Suprapubic skin (tissue), 4 donors: Measurements from ENCODE around the gene NSMCE1. TPM values are rescaled to one million over a fixed set of nuclear protein-coding genes. Genes with fewer than 3 reads are reported as not detected.
A peak's percentile ranks its signal among the peaks of the same experiment; 100 is the strongest.
"Not testable (repeated sequence)": the region's sequence is repeated elsewhere in the genome, so short reads cannot be mapped to it uniquely, and the experiment has no call there.

Experiments
- DNase-seq, 2 donors: peaks; one replicate each; pipeline ENCODE4 v3.0.0-alpha.2; 2019; ENCODE audit warnings: low spot score in 2 of 2
- H3K27ac ChIP-seq: fragments of 200-600 bp; sonication (generic); one replicate; pipeline ENCODE4 v1.5.1; 2019
- H3K27me3 ChIP-seq: fragments of 200-600 bp; sonication (generic); one replicate; pipeline ENCODE4 v1.5.1; 2019
- H3K36me3 ChIP-seq: fragments of 200-600 bp; sonication (generic); one replicate; pipeline ENCODE4 v1.5.1; 2019
- H3K4me1 ChIP-seq: fragments of 200-600 bp; sonication (generic); one replicate; pipeline ENCODE4 v1.5.1; 2019
- H3K4me3 ChIP-seq: fragments of 200-600 bp; sonication (generic); one replicate; pipeline ENCODE4 v1.5.1; 2019; ENCODE audit warnings: mild to moderate bottlenecking
- H3K9me3 ChIP-seq: fragments of 200-600 bp; sonication (generic); one replicate; pipeline ENCODE4 v1.5.1; 2019
- CTCF ChIP-seq, 2 donors: fragments of 200-600 bp in 1 of 2; fragments of 450-650 bp in 1 of 2; sonication (generic) in 1 of 2; IDR thresholded peaks; one replicate each; pipeline ENCODE4 v1.5.1; 2016 to 2019; ENCODE audit warnings: antibody characterized with exemption in 2 of 2, mild to moderate bottlenecking in 1 of 2, moderate library complexity in 1 of 2
- EP300 ChIP-seq: sonication (generic); formaldehyde crosslinking; IDR thresholded peaks from one replicate; pipeline ENCODE4 v1.6.1; 2017; ENCODE audit warnings: antibody characterized with exemption
- POLR2A ChIP-seq, 2 donors: fragments of 450-650 bp; IDR thresholded peaks; one replicate each; pipeline ENCODE4 v1.6.1; 2017; ENCODE audit warnings: antibody characterized with exemption in 2 of 2, mild to moderate bottlenecking in 2 of 2, moderate library complexity in 2 of 2
- POLR2AphosphoS5 ChIP-seq, 3 donors: sonication (generic); formaldehyde crosslinking; IDR thresholded peaks; one replicate each; pipeline ENCODE4 v1.6.1; 2017; ENCODE audit warnings: antibody characterized with exemption in 3 of 3
- WGBS: methylation state at CpG from one replicate; pipeline ENCODE4 v1.1.5; 2018; 5-methylcytosine and 5-hydroxymethylcytosine counted together
- total RNA-seq, 4 donors: library from RNA; depleted of rRNA; stranded (reverse); fragments of >200 nt; gene quantifications; one replicate each; pipeline ENCODE4 v1.1.0, GENCODE V29; 2016

The NSMCE1 gene
- total RNA-seq, 4 donors from 2014 or later: 23.0 to 32.2 (median 29.3) TPM

- peaks cover 13% of the 10 kb centered on the region for H3K4me1 ChIP-seq
- no peaks in the 10 kb centered on the region for H3K36me3 ChIP-seq
- peak overlapping the region; percentile 49 for H3K27ac ChIP-seq
- no peak overlapping the region for H3K4me3 ChIP-seq
- H3K27me3 ChIP-seq: no peaks in the 10 kb centered on the region
- 26% methylated on average over 4 of the region's 4 CpGs for WGBS
- no peak for DNase-seq
- no peaks in the 10 kb centered on the region for H3K9me3 ChIP-seq
- TF ChIP-seq EP300 (no peak), POLR2A (IDR thresholded peaks at IDR 0.05) (no peak), POLR2AphosphoS5 (IDR thresholded peaks at IDR 0.05) (no peak), CTCF (IDR thresholded peaks at IDR 0.05) (no peak)
Measured at GRCh38 chr16:27286451-27286850, 17.9 kb upstream of the NSMCE1 start.

- no peak overlapping the region for H3K27ac ChIP-seq
- WGBS: 69% methylated on average over 6 of the region's 6 CpGs
- peaks cover 13% of the 10 kb centered on the region for H3K4me1 ChIP-seq
- TF ChIP-seq EP300: no peak
- TF ChIP-seq CTCF (IDR thresholded peaks at IDR 0.05): no peak
- TF ChIP-seq POLR2A (IDR thresholded peaks at IDR 0.05): no peak
- no peak for TF ChIP-seq POLR2AphosphoS5 (IDR thresholded peaks at IDR 0.05)
- no peak for DNase-seq
- no peaks in the 10 kb centered on the region for H3K9me3 ChIP-seq
- no peaks in the 10 kb centered on the region for H3K36me3 ChIP-seq
- no peak overlapping the region for H3K4me3 ChIP-seq
- no peaks in the 10 kb centered on the region for H3K27me3 ChIP-seq
Measured at GRCh38 chr16:27285676-27286196, 17.2 kb upstream of the NSMCE1 start.

GRCh38 chr16:27284865-27285675, 16.5 kb upstream of the NSMCE1 start:
- Histone ChIP-seq H3K27ac (no peak overlapping the region), H3K4me3 (no peak overlapping the region), H3K27me3 (no peaks in the 10 kb centered on the region), H3K4me1 (peaks cover 13% of the 10 kb centered on the region), H3K36me3 (no peaks in the 10 kb centered on the region), H3K9me3 (no peaks in the 10 kb centered on the region)
- TF ChIP-seq POLR2A (IDR thresholded peaks at IDR 0.05): no peak
- WGBS: 85% methylated on average over 7 of the region's 7 CpGs
- no peak for DNase-seq

GRCh38 chr16:27281243-27281642, 12.7 kb upstream of the NSMCE1 start:
- Histone ChIP-seq H3K9me3 (no peaks in the 10 kb centered on the region), H3K36me3 (no peaks in the 10 kb centered on the region), H3K4me1 (peaks cover 3% of the 10 kb centered on the region), H3K27me3 (no peaks in the 10 kb centered on the region), H3K27ac (no peak overlapping the region), H3K4me3 (no peak overlapping the region)
- DNase-seq: no peak
- WGBS: 74% methylated on average over 7 of the region's 7 CpGs
- TF ChIP-seq POLR2AphosphoS5 (IDR thresholded peaks at IDR 0.05) (no peak), EP300 (no peak), CTCF (IDR thresholded peaks at IDR 0.05) (no peak), POLR2A (IDR thresholded peaks at IDR 0.05) (no peak)

- H3K36me3 ChIP-seq: no peaks in the 10 kb centered on the region
- TF ChIP-seq POLR2A (IDR thresholded peaks at IDR 0.05) (no peak), POLR2AphosphoS5 (IDR thresholded peaks at IDR 0.05) (no peak), CTCF (IDR thresholded peaks at IDR 0.05) (no peak), EP300 (no peak)
- H3K4me1 ChIP-seq: no peaks in the 10 kb centered on the region
- no peaks in the 10 kb centered on the region for H3K27me3 ChIP-seq
- no peak for DNase-seq
- no peak overlapping the region for H3K27ac ChIP-seq
- H3K4me3 ChIP-seq: no peak overlapping the region
- WGBS: 82% methylated on average over 1 of the region's 1 CpG
- H3K9me3 ChIP-seq: no peaks in the 10 kb centered on the region
Measured at GRCh38 chr16:27275394-27275793, 6.8 kb upstream of the NSMCE1 start.

GRCh38 chr16:27274424-27274874, 5.9 kb upstream of the NSMCE1 start:
- not testable (repeated sequence) for H3K4me1 ChIP-seq, DNase-seq, H3K4me3 ChIP-seq, H3K27ac ChIP-seq, H3K27me3 ChIP-seq, H3K9me3 ChIP-seq, H3K36me3 ChIP-seq
- 90% methylated on average over 7 of the region's 7 CpGs for WGBS
